Body of pancreas (tissue), 4 donors: ENCODE measurements around the gene AKAP6. TPM values are rescaled to one million over a fixed set of nuclear protein-coding genes. Genes with fewer than 3 reads are reported as not detected.

Source experiments
- ATAC-seq: fragments of 150-250 bp; one replicate; pipeline ENCODE4 v1.9.1; 2016
- DNase-seq, 4 donors: peaks; one replicate each; pipeline ENCODE4 v3.0.0-alpha.2; 2019
- H3K27ac ChIP-seq, 4 donors: fragments of 200-600 bp; sonication (generic); 1 replicate in 3 of 4; 2 replicates in 1 of 4; pipeline versions ENCODE4 v1.5.1 to v1.6.1; 2016 to 2019; ENCODE audit warnings: mild to moderate bottlenecking in 1 of 4, mixed read lengths in 1 of 4, moderate library complexity in 1 of 4
- H3K27me3 ChIP-seq, 2 donors: fragments of 200-600 bp; sonication (generic); one replicate each; pipeline ENCODE4 v1.6.0; 2016; ENCODE audit warnings: mild to moderate bottlenecking in 1 of 2
- H3K36me3 ChIP-seq, 2 donors: fragments of 200-600 bp; sonication (generic); replicated peaks in 1 of 2; 2 replicates each; pipeline ENCODE4 v1.5.1; 2016; ENCODE audit warnings: low read depth in 2 of 2; ENCODE audit not compliant: insufficient read depth in 1 of 2
- H3K4me1 ChIP-seq: fragments of 200-600 bp; sonication (generic); one replicate; pipeline ENCODE4 v1.6.0; 2016
- H3K4me3 ChIP-seq, 2 donors: fragments of 200-600 bp; sonication (generic); 1 replicate in 1 of 2; 2 replicates in 1 of 2; pipeline ENCODE4 v1.5.1; 2016 to 2019
- H3K9me3 ChIP-seq, 3 donors: fragments of 200-600 bp; sonication (generic); 1 replicate in 2 of 3; 2 replicates in 1 of 3; pipeline ENCODE4 v1.5.1; 2016
- POLR2A ChIP-seq, 3 donors: fragments of 450-650 bp; IDR thresholded peaks; one replicate each; pipeline ENCODE4 v1.6.1; 2016; ENCODE audit warnings: antibody characterized with exemption in 3 of 3, mild to moderate bottlenecking in 2 of 3
- WGBS, 2 donors: methylation state at CpG; one replicate each; pipeline ENCODE4 v1.1.5; 2017; 5-methylcytosine and 5-hydroxymethylcytosine counted together
- intact Hi-C: fragments of 100-400 bp; cut with DNase I; formaldehyde crosslinking; loops from one replicate; pipeline ENCODE4 v1.15.1; 2023
- total RNA-seq, 2 donors: library from RNA; depleted of rRNA; stranded (reverse); fragments of >200 nt; gene quantifications; one replicate each; pipeline ENCODE4 v1.1.0, GENCODE V29; 2016
- TF ChIP-seq, protein P1 (sequence below), 7 experiments: fragments of 450-650 bp in 4 of 7; fragments of 200-600 bp in 3 of 7; sonication (generic) in 3 of 7; IDR thresholded peaks; one replicate each; pipeline ENCODE4 v1.5.1; 2016 to 2019; ENCODE audit warnings: antibody characterized with exemption in 7 of 7

The AKAP6 gene, protein sequence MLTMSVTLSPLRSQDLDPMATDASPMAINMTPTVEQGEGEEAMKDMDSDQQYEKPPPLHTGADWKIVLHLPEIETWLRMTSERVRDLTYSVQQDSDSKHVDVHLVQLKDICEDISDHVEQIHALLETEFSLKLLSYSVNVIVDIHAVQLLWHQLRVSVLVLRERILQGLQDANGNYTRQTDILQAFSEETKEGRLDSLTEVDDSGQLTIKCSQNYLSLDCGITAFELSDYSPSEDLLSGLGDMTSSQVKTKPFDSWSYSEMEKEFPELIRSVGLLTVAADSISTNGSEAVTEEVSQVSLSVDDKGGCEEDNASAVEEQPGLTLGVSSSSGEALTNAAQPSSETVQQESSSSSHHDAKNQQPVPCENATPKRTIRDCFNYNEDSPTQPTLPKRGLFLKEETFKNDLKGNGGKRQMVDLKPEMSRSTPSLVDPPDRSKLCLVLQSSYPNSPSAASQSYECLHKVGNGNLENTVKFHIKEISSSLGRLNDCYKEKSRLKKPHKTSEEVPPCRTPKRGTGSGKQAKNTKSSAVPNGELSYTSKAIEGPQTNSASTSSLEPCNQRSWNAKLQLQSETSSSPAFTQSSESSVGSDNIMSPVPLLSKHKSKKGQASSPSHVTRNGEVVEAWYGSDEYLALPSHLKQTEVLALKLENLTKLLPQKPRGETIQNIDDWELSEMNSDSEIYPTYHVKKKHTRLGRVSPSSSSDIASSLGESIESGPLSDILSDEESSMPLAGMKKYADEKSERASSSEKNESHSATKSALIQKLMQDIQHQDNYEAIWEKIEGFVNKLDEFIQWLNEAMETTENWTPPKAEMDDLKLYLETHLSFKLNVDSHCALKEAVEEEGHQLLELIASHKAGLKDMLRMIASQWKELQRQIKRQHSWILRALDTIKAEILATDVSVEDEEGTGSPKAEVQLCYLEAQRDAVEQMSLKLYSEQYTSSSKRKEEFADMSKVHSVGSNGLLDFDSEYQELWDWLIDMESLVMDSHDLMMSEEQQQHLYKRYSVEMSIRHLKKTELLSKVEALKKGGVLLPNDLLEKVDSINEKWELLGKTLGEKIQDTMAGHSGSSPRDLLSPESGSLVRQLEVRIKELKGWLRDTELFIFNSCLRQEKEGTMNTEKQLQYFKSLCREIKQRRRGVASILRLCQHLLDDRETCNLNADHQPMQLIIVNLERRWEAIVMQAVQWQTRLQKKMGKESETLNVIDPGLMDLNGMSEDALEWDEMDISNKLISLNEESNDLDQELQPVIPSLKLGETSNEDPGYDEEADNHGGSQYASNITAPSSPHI (N-terminal part only)
- total RNA-seq, result 1 to 10 TPM; 2.0 to 2.9 TPM

DNA sequence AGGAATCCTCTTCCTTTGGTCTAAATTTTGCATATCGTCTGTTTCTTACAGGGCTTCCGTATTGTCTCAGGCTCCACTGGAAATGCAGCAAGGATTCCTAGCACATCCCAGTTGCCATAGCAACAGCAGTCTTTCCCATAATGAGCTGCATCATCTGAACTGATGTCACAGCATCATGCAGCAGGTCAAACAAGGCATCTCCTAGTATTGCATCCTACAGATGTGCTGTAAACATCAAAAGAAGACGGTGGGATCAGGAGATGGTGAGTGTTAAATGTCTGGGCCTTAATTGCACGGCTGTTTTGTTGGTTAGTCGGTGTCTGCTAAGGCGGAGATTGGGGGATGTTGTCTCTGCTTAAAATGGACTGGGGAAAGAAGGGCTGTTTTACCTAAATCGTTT, at the start of gene AKAP6:
AKAP6 (plus strand) TSS at position 153 of the 400 bp plus-strand sequence. CDS start 104,196 bp downstream, outside the sequence.
- ATAC-seq (no peak), DNase-seq (no peak)
- Histone ChIP-seq H3K27ac (no peak within 1 kb of the TSS), H3K9me3 (no peaks in the 10 kb centered on the region), H3K4me3 (no peak within 1 kb of the TSS), H3K27me3 (no peaks in the 10 kb centered on the region), H3K36me3 (no peaks in the 10 kb centered on the region), H3K4me1 (peaks cover 7% of the 10 kb centered on the region)
- TF ChIP-seq, protein P1, sequence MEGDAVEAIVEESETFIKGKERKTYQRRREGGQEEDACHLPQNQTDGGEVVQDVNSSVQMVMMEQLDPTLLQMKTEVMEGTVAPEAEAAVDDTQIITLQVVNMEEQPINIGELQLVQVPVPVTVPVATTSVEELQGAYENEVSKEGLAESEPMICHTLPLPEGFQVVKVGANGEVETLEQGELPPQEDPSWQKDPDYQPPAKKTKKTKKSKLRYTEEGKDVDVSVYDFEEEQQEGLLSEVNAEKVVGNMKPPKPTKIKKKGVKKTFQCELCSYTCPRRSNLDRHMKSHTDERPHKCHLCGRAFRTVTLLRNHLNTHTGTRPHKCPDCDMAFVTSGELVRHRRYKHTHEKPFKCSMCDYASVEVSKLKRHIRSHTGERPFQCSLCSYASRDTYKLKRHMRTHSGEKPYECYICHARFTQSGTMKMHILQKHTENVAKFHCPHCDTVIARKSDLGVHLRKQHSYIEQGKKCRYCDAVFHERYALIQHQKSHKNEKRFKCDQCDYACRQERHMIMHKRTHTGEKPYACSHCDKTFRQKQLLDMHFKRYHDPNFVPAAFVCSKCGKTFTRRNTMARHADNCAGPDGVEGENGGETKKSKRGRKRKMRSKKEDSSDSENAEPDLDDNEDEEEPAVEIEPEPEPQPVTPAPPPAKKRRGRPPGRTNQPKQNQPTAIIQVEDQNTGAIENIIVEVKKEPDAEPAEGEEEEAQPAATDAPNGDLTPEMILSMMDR (IDR thresholded peaks at IDR 0.05), result no peak
- TF ChIP-seq POLR2A (IDR thresholded peaks at IDR 0.05), result no peak
- WGBS, 2 donors, result 74 to 76% methylated on average over 7 of the region's 7 CpGs
- intact Hi-C loops, result no loop called here

- TF ChIP-seq POLR2A (IDR thresholded peaks at IDR 0.05), result no peak
- TF ChIP-seq, protein P1 (IDR thresholded peaks at IDR 0.05), result no peak
- DNase-seq, result no peak
These were observed 42.5 kb upstream of the AKAP6 start for GRCh38 chr14:32286602-32287001.

GRCh38 chr14:32296366-32296765, 32.7 kb upstream of the AKAP6 start:
- WGBS, 2 donors, result 80 to 83% methylated on average over 3 of the region's 3 CpGs
- H3K4me1 ChIP-seq, result peaks cover 6% of the 10 kb centered on the region
- no peaks in the 10 kb centered on the region for H3K9me3 ChIP-seq
- H3K4me3 ChIP-seq, result no peak overlapping the region
- TF ChIP-seq, protein P1 (IDR thresholded peaks at IDR 0.05), result no peak
- TF ChIP-seq POLR2A (IDR thresholded peaks at IDR 0.05), result no peak
- ATAC-seq, result no peak
- no peaks in the 10 kb centered on the region for H3K27me3 ChIP-seq
- no peak overlapping the region for H3K27ac ChIP-seq
- H3K36me3 ChIP-seq, result no peaks in the 10 kb centered on the region
- no peak for DNase-seq
- intact Hi-C loops, result no loop called here

More at GRCh38 chr14:32286602-32287001, 42.5 kb upstream of the AKAP6 start:
- no peaks in the 10 kb centered on the region for H3K27me3 ChIP-seq
- intact Hi-C loops, result no loop called here
- no peaks in the 10 kb centered on the region for H3K36me3 ChIP-seq
- no peaks in the 10 kb centered on the region for H3K4me1 ChIP-seq
- no peaks in the 10 kb centered on the region for H3K9me3 ChIP-seq
- WGBS, 2 donors, result 52% methylated on average over 1 of the region's 1 CpG
- no peak for ATAC-seq
- H3K27ac ChIP-seq, result no peak overlapping the region
- no peak overlapping the region for H3K4me3 ChIP-seq

DNA sequence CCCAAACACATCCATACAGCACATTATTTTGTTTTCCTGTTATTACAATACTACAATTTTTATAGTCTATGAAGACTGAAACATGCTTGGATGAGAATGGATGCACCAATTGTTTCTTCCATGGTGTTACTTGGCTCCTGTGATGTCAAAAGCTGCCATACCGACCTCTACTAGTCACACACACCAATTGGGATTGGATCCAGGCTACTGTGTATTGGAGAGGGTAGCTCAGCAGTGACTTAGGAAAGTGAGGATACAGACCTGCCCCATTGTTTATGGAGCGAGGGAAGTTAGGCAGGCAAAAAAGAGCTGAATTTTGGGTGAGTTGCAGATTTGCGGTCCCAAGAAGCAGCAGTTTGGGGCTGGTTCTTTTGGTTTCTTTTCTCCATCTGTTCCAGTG, 30.8 kb upstream of the AKAP6 start:
- no peak for ATAC-seq
- Histone ChIP-seq H3K36me3 (no peaks in the 10 kb centered on the region), H3K27me3 (no peaks in the 10 kb centered on the region), H3K9me3 (no peaks in the 10 kb centered on the region), H3K4me3 (no peak overlapping the region), H3K4me1 (peaks cover 8% of the 10 kb centered on the region), H3K27ac (no peak overlapping the region)
- WGBS, 2 donors, result 77 to 84% methylated on average over 3 of the region's 3 CpGs
- intact Hi-C loops, result no loop called here
- TF ChIP-seq, protein P1 (IDR thresholded peaks at IDR 0.05), result no peak
- TF ChIP-seq POLR2A (IDR thresholded peaks at IDR 0.05), result no peak
- no peak for DNase-seq
